ENCODE measurements around the gene ANKS3.

DNA sequence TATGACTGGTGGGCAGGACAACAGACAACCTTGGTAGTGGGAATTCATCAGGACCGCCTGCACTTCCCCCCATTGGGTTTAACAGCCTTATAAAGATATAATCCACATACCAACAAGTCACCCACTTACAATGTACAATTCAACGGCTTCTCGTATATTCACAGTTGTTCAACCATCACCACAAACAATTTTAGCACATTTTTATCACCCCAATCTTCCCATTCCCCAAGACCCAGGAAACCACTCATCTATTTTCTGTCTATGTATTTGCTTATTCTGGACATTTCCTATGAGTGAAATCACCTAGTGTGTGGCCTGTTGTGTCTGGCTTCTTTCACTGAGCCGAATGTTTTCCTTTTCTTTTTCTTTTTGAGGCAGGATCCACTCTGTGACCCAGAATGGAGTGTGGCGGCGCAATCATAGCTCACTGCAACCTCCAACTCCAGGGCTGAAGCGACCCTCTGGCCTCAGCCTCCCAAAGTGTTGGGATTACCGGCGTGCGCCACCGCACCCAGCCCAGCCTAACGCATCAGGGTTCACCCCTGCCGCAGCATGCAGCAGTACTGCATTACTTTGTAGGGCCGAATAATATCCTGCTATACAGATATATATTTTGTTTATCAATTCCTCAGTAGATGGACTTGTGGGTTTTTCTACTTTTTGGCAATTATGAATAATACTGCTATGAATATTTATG lies 10.9 kb downstream of the ANKS3 start:
- TF ChIP-seq, protein P1, sequence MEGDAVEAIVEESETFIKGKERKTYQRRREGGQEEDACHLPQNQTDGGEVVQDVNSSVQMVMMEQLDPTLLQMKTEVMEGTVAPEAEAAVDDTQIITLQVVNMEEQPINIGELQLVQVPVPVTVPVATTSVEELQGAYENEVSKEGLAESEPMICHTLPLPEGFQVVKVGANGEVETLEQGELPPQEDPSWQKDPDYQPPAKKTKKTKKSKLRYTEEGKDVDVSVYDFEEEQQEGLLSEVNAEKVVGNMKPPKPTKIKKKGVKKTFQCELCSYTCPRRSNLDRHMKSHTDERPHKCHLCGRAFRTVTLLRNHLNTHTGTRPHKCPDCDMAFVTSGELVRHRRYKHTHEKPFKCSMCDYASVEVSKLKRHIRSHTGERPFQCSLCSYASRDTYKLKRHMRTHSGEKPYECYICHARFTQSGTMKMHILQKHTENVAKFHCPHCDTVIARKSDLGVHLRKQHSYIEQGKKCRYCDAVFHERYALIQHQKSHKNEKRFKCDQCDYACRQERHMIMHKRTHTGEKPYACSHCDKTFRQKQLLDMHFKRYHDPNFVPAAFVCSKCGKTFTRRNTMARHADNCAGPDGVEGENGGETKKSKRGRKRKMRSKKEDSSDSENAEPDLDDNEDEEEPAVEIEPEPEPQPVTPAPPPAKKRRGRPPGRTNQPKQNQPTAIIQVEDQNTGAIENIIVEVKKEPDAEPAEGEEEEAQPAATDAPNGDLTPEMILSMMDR (IDR thresholded peaks at IDR 0.05): no peak
- TF ChIP-seq POLR2A (IDR thresholded peaks at IDR 0.05): no peak
- no peak for TF ChIP-seq EP300 (IDR thresholded peaks at IDR 0.05)
